GM19193 (cell line): ENCODE results near the gene LRRC10B.

Source experiments
- POLR2A ChIP-seq: IDR thresholded peaks from 4 replicates; pipeline ENCODE4 v1.6.1; 2011; ENCODE audit not compliant: insufficient read depth, insufficient read length; ENCODE audit errors: extremely low read depth

The LRRC10B gene

DNA sequence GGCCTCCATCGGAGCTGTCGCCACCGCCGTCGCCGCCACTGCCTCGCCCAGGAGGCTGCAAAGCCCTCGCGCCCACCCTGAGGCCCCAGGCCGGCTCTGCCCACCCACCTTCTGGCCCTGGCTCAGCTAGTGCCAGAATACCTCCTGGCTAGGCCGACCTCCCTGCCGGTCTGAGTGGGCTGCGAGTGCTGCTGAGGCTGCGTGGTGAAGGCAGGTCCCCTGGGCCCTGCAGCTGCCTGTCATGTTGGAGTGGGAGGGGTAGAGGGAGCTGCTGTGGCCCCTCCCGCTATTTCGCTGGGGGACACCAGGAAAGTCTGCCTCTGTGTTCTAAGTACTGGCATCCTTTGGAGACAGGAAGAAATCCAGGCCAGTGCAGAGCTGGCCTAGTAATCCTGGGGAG lies 34.2 kb downstream of the LRRC10B start:
- TF ChIP-seq POLR2A, result no peak

DNA sequence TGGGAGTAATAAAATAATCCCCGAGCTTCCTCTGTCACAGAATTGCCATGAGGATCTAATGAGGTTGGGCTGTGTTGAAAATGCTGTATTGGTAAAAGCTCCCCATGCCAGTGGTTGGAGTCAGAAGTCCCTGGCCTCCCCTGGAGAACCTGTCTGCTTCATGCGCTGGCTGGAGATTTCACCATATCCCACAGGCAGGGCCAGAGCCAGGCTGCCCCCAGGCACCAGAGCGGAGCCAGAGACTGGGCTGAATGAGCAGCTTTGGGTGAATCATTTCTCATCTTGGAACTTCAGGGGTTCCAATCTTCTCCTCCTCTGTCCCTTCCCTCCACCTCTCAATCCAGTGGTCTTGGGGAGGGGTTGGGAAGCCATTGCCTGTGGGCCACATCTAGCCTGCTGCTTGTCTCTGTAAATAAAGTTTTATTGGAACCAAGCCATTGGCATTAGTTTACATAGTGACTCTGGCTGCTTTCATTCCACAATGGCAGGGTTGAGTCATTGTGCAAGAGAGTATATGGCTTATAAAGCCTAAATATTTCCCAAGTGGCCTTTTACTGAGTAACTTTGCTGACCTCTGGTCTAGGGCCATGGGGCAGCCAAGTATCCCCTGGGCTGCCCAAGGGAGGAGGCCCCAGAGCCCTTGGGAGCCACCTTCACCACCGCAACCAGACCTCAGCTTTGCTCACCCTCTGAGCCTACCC lies 35.2 kb downstream of the LRRC10B start:
- TF ChIP-seq POLR2A, result no peak

DNA sequence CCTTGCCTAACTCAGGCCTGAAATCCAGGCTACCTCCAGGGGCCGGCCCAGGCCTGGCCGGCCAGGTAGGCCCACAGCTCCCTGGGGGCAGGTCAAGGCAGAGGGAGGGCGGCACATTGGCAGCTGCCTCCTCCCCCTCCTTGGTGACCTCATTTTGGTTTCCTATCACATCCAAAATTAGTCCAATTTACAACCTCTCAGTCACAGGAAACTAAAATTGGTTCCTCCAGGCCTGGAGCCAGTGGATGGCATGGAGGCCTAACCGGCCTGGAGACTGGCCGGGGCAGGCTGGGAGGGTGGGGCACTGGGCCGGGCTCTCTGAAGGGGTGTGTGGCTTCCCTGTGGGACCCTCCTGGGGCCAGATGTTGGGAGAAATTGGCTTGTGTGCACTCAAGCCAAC lies 35.9 kb downstream of the LRRC10B start:
- TF ChIP-seq POLR2A, result no peak

DNA sequence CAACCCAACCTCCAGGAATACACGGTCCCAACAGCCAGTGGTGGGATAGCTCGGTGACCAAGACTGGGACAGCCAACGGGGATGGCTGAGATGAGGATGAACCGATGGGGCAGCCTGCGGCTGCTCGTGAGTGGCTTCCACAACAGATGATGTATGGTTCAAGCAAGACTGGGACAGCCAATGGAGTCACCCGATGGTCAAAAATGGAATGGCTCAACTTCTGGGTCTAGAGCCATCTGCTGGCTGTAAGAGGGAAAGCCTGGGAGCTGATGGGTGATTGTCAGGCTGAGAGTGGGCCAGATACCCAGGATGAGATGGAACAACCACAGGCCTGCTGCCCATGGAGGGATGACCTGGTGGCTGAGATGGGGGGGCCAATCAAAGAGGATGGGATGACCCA lies 36.8 kb downstream of the LRRC10B start:
- TF ChIP-seq POLR2A, result no peak

DNA sequence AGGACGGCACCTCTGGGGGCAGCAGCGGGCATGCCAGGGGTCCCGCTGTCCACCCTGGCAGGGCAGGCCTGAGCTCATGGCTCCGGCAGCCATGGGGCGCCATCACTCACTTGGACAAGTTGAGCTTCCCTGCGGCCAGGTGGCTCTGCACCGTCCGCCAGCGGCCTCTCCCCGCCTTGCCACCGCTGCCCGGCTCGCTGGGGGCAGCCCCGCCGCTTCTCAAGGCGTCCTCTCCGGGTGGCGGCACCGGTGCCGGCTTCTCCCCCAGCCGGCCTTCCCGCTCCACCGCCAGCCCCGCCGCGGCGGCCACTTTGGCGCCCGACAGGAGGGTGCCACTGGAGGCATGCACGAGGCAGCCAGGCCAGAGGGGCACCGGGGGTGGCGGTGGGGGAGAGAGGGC lies 37.4 kb downstream of the LRRC10B start:
- TF ChIP-seq POLR2A, result no peak

DNA sequence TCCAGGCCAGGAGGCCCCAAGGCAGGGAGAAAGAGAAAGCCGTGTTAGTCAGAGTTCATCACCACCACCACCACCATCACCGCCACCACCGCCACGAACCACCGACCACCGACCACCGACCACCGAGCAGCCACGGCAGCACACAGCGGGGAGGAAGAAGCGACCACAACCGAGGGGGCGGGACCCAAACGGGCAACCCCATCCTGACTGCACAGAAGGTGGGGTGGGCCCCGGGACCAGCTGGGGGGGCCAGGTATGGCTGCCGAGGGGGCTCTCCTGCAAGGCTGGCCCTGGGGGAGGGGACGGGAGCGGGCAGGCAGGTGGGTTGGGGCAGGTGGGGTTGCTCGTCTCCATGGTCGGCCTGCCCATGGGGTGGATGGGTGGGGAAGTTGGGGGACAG lies 38.1 kb downstream of the LRRC10B start:
- no peak for TF ChIP-seq POLR2A

DNA sequence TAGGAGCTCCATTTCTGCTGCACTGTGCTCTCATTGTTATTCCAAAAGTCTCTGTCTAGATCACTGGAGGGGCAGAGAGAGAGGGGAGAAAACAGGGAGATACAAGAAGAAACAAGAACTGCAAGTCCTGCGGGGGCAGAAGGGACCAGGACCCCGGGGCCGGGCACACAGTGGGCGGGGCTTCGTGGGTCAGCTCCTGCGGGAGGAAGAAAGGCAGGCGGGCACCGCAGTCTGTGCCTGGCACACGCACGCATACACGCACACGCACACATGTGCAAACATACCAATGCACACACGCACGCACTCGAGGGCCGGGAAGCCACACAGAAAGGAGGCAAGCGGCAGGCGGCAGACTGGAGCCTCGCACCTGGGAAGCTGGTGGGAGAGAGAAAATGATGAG lies 38.7 kb downstream of the LRRC10B start:
- no peak for TF ChIP-seq POLR2A

DNA sequence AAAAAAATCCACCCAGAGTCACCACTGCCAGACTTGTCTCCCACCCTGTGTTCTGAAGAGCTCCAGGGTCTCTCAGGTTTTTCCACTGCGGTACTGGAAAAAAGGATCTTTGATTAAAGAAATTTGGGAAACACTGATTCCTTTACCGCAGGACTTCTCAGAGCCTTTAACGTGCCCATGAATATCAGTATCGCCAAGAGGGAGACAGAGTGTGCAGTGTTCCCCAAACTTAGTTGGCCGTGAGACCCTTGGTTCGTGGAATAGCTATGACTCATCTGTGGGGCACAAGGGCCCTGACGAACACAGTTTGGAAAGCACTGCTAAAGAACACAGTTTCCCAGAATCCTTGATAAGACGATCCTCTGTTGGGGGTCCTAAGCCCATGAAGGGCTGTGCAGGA lies 40.6 kb downstream of the LRRC10B start:
- TF ChIP-seq POLR2A, result no peak

DNA sequence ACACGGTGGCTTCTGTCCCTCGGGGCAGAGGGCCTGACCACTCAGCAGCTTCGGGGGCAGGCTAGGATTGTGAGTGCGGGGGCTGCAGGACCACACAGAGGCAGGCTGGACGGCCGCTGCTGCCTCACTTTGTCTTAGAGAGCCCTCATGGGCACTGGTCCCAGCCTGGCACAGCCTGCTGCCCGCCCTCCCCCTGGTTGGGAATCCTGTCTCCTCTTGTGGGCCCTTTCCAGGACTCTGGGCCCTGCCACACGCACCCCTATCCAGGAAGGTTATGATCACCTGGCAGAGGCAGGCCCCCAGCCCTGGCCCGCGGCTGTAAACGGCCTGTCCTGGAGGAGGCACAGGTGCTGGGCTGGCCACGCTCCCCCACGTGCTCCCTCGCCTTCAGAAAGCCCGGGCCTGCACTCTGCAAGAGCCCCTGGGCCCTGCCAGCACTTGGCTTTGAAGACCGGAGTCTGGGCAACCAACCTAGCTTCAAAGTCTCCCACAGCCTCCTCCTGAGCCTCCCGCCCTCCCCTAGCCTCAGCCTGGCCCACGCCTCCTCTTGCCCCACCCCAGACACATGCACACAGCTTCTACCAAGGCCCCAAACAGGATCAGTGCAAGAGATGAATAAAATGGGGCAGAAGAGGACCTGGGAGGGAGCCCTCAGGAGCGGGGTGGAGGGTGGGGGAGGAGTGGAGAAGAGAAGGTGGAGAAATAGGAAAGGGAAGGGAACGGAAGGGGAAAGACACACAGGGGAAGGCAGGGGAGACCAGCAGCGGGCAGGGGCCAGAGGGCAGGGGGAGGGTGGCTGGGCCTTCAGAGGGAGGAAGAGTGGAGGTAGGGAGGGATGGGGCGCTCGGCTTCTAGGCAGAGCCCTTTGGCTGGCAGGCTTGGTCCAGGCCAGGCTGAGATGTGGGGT lies 41.4 kb downstream of the LRRC10B start:
- no peak for TF ChIP-seq POLR2A

DNA sequence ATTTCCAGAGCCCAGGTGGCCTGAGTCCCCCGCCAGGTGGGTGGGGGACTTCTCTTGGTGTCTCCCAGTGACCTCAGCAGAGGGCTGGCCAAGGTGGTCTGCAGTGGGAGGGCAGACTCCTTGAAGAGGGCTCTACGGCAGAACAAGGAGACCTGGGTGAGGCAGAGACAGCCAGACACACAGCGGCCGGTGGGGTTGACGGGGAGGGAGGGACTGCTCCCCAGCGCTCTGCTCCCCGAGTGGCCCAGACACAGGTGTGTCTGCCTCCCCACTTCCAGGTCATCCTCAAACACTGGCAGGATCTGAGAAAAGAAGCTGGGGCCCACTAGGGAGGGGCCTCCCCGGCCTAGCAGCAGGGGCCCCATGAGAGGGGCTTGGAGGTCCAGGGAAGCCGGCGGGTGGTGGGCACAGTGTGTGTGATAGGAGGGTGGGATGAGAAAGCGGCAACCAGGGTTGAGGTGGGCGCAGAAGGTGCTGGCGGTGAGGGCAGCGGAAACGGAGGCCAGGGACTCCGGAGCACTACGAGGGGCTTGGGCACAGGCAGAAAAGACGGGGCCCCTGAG lies 42.2 kb downstream of the LRRC10B start:
- no peak for TF ChIP-seq POLR2A

DNA sequence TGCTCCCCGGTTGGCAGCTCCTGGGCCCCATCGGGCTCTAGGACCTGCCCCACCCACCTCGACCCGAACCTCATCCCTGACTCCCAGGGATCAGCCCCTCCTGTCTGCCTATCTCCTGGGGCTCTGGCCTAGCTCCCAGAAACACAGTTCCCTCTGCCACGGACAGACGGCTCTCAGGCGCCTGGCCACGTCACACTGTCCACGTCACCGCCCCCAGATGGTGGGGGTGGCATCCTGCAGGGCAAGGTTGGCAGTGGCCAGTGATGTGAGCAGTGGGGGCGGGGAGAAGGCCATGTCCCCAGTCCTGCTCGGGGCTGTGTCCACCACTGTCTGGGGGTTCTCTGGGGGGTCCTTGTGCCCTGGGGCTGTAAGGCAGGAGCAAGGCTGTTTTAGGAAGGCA lies 43.1 kb downstream of the LRRC10B start:
- TF ChIP-seq POLR2A, result no peak

DNA sequence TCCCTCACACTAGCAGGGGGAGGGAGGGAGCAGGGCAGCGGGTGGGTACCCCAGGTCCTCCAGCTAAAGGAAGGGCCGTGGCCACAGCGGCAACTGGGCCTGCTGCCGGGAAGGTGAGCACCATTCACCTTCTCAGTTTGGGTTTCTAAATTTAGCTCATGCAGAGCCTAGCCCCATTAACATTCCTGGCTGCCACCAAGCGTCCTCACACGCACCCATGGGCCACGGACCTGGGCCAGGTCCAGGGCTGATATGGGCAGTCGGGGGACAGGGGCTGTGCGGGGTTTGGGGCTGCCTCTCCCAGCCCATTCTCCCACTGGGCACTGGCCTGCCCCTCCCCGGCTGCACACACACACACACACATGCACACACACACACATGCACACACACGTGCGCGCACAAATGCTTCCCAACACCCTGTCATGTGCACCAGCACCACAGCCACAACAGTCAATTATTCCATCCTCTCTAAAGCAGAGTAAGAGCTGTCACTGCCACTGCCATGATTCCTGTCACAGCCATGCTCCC lies 43.6 kb downstream of the LRRC10B start:
- no peak for TF ChIP-seq POLR2A

DNA sequence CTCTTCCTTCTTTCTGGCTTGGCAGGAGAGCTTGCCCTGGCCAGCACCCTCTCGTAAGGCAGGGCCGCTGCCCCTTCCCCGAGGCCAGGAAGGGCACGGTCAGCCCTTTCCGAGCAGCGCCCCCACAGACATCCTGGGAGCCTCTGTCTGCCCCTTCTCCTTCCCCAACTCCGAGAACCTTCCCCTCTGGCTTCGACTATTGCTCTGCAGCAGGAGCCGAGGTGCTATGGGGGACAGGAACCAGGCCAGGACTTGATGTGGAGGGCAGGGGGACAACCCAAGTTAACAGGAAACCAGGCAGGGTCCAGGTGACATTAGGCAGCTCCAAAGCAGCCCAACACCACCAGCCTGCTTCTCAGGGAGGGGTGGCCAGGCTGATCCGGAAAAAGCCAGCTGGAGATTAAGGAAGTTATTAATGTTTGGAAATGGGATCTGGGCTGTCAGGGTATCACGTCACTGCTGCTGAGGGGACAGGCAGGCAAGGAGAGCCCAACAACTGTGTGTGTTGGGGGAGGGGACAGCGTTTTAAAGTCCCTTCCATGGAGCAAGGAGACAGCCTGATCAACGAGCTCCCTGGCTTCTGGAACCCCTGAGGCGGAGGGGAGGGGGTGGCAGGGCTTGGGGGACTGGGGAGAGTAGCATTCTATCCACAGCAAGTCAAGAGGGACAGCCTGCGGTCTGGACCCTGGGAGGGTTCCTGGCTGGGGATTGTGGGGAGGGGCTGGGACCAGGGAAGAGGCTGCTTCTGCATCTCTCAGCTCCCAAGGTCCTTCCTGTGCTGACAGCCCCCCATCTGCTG lies 45.0 kb downstream of the LRRC10B start:
- no peak for TF ChIP-seq POLR2A

DNA sequence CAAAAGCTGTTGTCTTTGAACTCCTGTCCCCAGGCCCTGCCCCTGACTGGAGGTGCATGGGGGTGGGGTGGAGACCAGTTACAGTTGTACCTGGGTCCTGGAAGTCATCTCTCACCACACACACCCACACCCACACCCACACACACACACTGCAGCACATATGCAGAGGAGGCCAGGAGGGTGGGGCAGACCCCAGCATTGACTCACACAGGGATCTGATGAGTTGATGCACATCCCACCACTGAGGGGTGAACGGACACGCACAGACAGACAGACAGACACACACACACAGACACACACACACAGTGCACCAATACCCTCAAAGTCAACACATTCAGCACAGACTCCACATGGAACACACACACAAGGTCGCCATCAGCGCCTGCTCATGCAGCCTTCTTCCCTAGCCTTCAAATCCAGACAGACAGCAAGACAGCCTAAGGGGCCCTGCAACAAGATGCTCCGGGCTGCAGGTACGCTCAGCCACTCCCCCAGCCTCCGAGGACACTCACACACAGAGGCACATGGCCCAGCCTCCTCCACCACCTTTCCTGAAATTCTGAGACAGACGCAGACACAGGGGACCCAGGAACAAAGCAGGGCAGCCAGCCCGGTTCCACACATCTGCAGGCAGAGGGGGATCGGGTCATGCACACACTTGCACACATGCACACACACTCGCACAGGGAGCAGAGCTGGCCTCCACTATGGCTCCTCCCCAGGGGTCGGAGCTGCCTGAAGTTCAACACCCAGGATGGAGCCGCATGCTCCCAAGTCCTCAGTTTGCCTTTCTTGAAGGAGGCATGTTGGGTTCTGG lies 45.8 kb downstream of the LRRC10B start:
- no peak for TF ChIP-seq POLR2A
